Measurements from ENCODE around the gene AHRR. TPM values are rescaled to one million over a fixed set of nuclear protein-coding genes. Genes with fewer than 3 reads are reported as not detected.

AHRR gene
- total and polyA plus RNA-seq, 2 experiments from 2014 or later = 1.8 to 2.4 TPM

GRCh38 chr5:477871-478270 lies 156.4 kb downstream of the AHRR start:
- H3K4me3 ChIP-seq = no peak overlapping the region
- peaks cover 3% of the 10 kb centered on the region for H3K27me3 ChIP-seq
- 87% methylated on average over 13 of the region's 13 CpGs for WGBS (ENCODE audit: low lambda C conversion rate, missing lambda C conversion rate)
- H3K4me1 ChIP-seq (ENCODE audit: insufficient read depth) = peaks cover 11% of the 10 kb centered on the region
- DNase-seq (ENCODE audit: low spot score) = no peak
- peaks cover 5% of the 10 kb centered on the region for H4K20me1 ChIP-seq (ENCODE audit: insufficient read depth, poor library complexity, severe bottlenecking)
- no peak for TF ChIP-seq CTCF (IDR thresholded peaks at IDR 0.05; ENCODE audit: poor library complexity)
- no peak for TF ChIP-seq EZH2 (IDR thresholded peaks at IDR 0.05; ENCODE audit: borderline replicate concordance)
- TF ChIP-seq EZH2phosphoT487 (IDR thresholded peaks at IDR 0.05; ENCODE audit: low read depth, severe bottlenecking, unreplicated experiment) = no peak
- H3K9me3 ChIP-seq (ENCODE audit: low read depth) = no peaks in the 10 kb centered on the region
- H2AFZ ChIP-seq = no peak overlapping the region
- no peaks in the 10 kb centered on the region for H3K9me2 ChIP-seq (replicated peaks; ENCODE audit: insufficient read depth)
- no peaks in the 10 kb centered on the region for H3K79me2 ChIP-seq
- no peak overlapping the region for H3K27ac ChIP-seq
- H3K36me3 ChIP-seq (replicated peaks; ENCODE audit: insufficient read depth, low read depth) = no peaks in the 10 kb centered on the region
- H3K4me2 ChIP-seq = no peak overlapping the region

GRCh38 chr5:478369-478981 lies 157.0 kb downstream of the AHRR start:
- no peaks in the 10 kb centered on the region for H3K9me2 ChIP-seq (replicated peaks; ENCODE audit: insufficient read depth)
- H3K27me3 ChIP-seq = peaks cover 3% of the 10 kb centered on the region
- H3K36me3 ChIP-seq (replicated peaks; ENCODE audit: insufficient read depth, low read depth) = no peaks in the 10 kb centered on the region
- no peaks in the 10 kb centered on the region for H3K9me3 ChIP-seq (ENCODE audit: low read depth)
- H3K4me1 ChIP-seq (ENCODE audit: insufficient read depth) = peaks cover 11% of the 10 kb centered on the region
- H4K20me1 ChIP-seq (ENCODE audit: insufficient read depth, poor library complexity, severe bottlenecking) = peaks cover 5% of the 10 kb centered on the region
- no peak for DNase-seq (ENCODE audit: low spot score)
- TF ChIP-seq CTCF (IDR thresholded peaks at IDR 0.05; ENCODE audit: poor library complexity) (no peak), EZH2phosphoT487 (IDR thresholded peaks at IDR 0.05; ENCODE audit: low read depth, severe bottlenecking, unreplicated experiment) (no peak), EZH2 (IDR thresholded peaks at IDR 0.05; ENCODE audit: borderline replicate concordance) (no peak)
- no peak overlapping the region for H3K27ac ChIP-seq
- H3K79me2 ChIP-seq = no peaks in the 10 kb centered on the region
- H2AFZ ChIP-seq = no peak overlapping the region
- no peak overlapping the region for H3K4me3 ChIP-seq
- WGBS (ENCODE audit: low lambda C conversion rate, missing lambda C conversion rate) = 88% methylated on average over 16 of the region's 18 CpGs
- H3K4me2 ChIP-seq = no peak overlapping the region

GRCh38 chr5:478982-479535 lies 157.5 kb downstream of the AHRR start:
- no peak for DNase-seq (ENCODE audit: low spot score)
- peaks cover 5% of the 10 kb centered on the region for H4K20me1 ChIP-seq (ENCODE audit: insufficient read depth, poor library complexity, severe bottlenecking)
- no peaks in the 10 kb centered on the region for H3K9me2 ChIP-seq (replicated peaks; ENCODE audit: insufficient read depth)
- H3K4me2 ChIP-seq = no peak overlapping the region
- H3K4me3 ChIP-seq = no peak overlapping the region
- no peaks in the 10 kb centered on the region for H3K9me3 ChIP-seq (ENCODE audit: low read depth)
- no peak overlapping the region for H3K27ac ChIP-seq
- no peak overlapping the region for H2AFZ ChIP-seq
- H3K79me2 ChIP-seq = no peaks in the 10 kb centered on the region
- WGBS (ENCODE audit: low lambda C conversion rate, missing lambda C conversion rate) = 85% methylated on average over 18 of the region's 18 CpGs
- H3K27me3 ChIP-seq = peaks cover 3% of the 10 kb centered on the region
- TF ChIP-seq CTCF (IDR thresholded peaks at IDR 0.05; ENCODE audit: poor library complexity) (no peak), EZH2 (IDR thresholded peaks at IDR 0.05; ENCODE audit: borderline replicate concordance) (no peak), EZH2phosphoT487 (IDR thresholded peaks at IDR 0.05; ENCODE audit: low read depth, severe bottlenecking, unreplicated experiment) (no peak)
- H3K36me3 ChIP-seq (replicated peaks; ENCODE audit: insufficient read depth, low read depth) = no peaks in the 10 kb centered on the region
- peaks cover 11% of the 10 kb centered on the region for H3K4me1 ChIP-seq (ENCODE audit: insufficient read depth)
